Central memory CD8-positive, alpha-beta T cell (primary cell): ENCODE results near the gene AHCYL2.
"Not testable (repeated sequence)": the region's sequence is repeated elsewhere in the genome, so short reads cannot be mapped to it uniquely, and the experiment has no call there.

Experiments used
- ATAC-seq: fragments of 150-1000 bp; cut with Tn5 transposase; replicated peaks from 2 replicates; pipeline ENCODE4 v1.10.0; 2022; ENCODE audit warnings: mild to moderate bottlenecking, moderate FRiP score, moderate number of reproducible peaks; ENCODE audit not compliant: poor library complexity, severe bottlenecking; ENCODE audit errors: extremely low read depth
- DNase-seq, 2 donors: peaks; one replicate each; pipeline ENCODE4 v3.0.0; 2021; ENCODE audit warnings: low spot score in 2 of 2
- H3K27ac Mint-ChIP-seq: one replicate; pipeline ENCODE4 v1.8.0; 2022; ENCODE audit warnings: low read depth, mild to moderate bottlenecking, moderate library complexity, mixed read lengths
- H3K27me3 Mint-ChIP-seq: one replicate; pipeline ENCODE4 v1.8.0; 2022; ENCODE audit warnings: mixed read lengths
- H3K36me3 Mint-ChIP-seq: one replicate; pipeline ENCODE4 v1.8.0; 2022; ENCODE audit warnings: mild to moderate bottlenecking, moderate library complexity, mixed read lengths; ENCODE audit not compliant: insufficient read depth
- H3K4me1 Mint-ChIP-seq: one replicate; pipeline ENCODE4 v1.8.0; 2022; ENCODE audit warnings: mixed read lengths
- H3K4me3 Mint-ChIP-seq: one replicate; pipeline ENCODE4 v1.8.0; 2022; ENCODE audit warnings: mild to moderate bottlenecking, moderate library complexity, mixed read lengths
- H3K9me3 Mint-ChIP-seq: one replicate; pipeline ENCODE4 v1.8.0; 2022; ENCODE audit warnings: mixed read lengths

AHCYL2 gene

DNA sequence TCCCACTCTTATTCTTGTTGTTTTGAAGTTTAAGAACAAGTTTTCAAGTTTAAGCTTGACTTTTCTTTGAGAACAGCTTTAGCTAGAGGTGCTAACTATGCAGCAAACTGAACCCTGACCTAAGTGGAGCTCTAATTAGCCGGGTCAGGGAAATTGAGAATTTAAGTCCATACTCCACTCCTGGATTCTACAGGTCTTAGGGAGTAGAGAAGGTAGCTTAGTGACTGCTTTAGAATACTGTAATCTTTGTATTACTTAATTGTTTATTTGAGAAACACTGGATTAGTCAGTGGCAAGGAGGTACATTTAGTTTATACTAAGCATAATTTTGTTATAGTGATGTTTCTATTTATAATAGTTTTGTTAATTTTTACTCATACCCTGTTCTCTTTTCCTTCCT is 134.8 kb downstream of the AHCYL2 start:
- H3K4me3 Mint-ChIP-seq, result no peak overlapping the region
- no peaks in the 10 kb centered on the region for H3K27me3 Mint-ChIP-seq
- H3K9me3 Mint-ChIP-seq, result no peaks in the 10 kb centered on the region
- ATAC-seq (no peak), DNase-seq (no peak)
- no peak overlapping the region for H3K27ac Mint-ChIP-seq
- peaks cover 6% of the 10 kb centered on the region for H3K4me1 Mint-ChIP-seq
- H3K36me3 Mint-ChIP-seq, result peaks cover 2% of the 10 kb centered on the region

DNA sequence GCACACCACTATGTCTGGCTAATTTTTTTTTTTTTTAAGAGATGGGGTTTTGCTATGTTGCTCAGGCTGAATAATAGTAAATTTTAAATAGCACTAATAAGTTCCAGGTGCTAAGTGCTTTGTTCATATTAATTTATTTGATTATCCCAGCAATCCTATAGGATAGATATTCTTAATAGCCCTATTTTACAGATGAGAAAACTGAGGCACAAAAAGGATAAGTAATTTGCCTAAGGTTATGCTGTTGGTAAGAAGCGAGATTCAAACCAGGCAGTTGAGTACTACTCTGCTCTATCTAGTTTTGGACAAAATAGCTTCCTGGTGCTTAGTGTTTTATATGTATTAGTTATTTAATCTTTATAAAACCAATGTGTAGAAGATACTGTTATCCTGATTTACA is 136.9 kb downstream of the AHCYL2 start:
- no peak overlapping the region for H3K4me3 Mint-ChIP-seq
- H3K27ac Mint-ChIP-seq, result no peak overlapping the region
- H3K27me3 Mint-ChIP-seq, result no peaks in the 10 kb centered on the region
- ATAC-seq (no peak), DNase-seq (no peak)
- no peaks in the 10 kb centered on the region for H3K36me3 Mint-ChIP-seq
- peaks cover 6% of the 10 kb centered on the region for H3K4me1 Mint-ChIP-seq
- H3K9me3 Mint-ChIP-seq, result no peaks in the 10 kb centered on the region

- ATAC-seq (no peak), DNase-seq (no peak)
- H3K4me1 Mint-ChIP-seq, result peaks cover 6% of the 10 kb centered on the region
- H3K9me3 Mint-ChIP-seq, result no peaks in the 10 kb centered on the region
- H3K27ac Mint-ChIP-seq, result no peak overlapping the region
- H3K36me3 Mint-ChIP-seq, result no peaks in the 10 kb centered on the region
- H3K4me3 Mint-ChIP-seq, result no peak overlapping the region
- H3K27me3 Mint-ChIP-seq, result no peaks in the 10 kb centered on the region
Measured at GRCh38 chr7:129362496-129362895, 137.7 kb downstream of the AHCYL2 start.

GRCh38 chr7:129367349-129367699 is 142.5 kb downstream of the AHCYL2 start:
- Mint-ChIP-seq H3K36me3 (peaks cover 1% of the 10 kb centered on the region), H3K27ac (no peak overlapping the region)

DNA sequence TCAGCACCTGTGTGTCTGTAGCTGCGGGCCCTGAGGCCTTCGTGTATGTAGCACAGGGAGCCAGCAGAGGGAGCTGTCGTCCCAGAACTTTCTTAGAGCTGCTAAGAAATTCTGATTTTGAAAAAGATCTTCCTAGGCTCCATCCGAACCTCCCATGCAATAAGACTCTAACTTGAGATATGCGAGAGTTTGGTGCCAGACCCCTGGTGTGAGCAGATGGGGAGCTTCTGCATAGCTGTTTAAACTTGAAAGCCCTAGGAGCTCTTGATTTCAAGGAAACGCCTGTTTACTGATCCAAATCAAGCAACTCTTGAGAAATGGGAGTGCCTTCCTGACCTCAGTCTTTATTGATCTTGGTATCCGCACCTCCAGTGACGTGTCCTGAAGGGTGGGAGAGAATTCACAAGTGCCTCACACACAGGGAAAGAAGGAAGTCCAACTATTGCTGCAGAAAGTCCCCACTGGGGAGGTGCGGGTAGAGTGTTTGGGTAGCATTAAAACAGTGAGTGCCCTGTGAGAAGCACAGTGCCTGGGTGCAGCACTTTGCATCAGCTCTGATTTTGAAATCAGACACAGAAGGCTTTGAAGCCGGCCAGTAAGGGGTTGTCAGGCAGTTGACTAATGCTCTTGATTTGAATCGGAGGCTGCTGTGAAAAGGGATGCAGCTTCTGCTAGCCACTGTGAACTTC is 143.0 kb downstream of the AHCYL2 start:
- no peak overlapping the region for H3K27ac Mint-ChIP-seq
- peak; percentile 74 for ATAC-seq

More at GRCh38 chr7:129367349-129367699, 142.5 kb downstream of the AHCYL2 start:
- no peaks in the 10 kb centered on the region for H3K27me3 Mint-ChIP-seq
- H3K9me3 Mint-ChIP-seq, result no peaks in the 10 kb centered on the region
- ATAC-seq, result no peak
- H3K4me3 Mint-ChIP-seq, result peak overlapping the region; percentile 54
- peaks cover 16% of the 10 kb centered on the region for H3K4me1 Mint-ChIP-seq
- no peak for DNase-seq

GRCh38 chr7:129368389-129368986 is 143.7 kb downstream of the AHCYL2 start:
- DNase-seq (no peak), ATAC-seq (no peak)
- Mint-ChIP-seq H3K36me3 (peaks cover 1% of the 10 kb centered on the region), H3K27me3 (no peaks in the 10 kb centered on the region), H3K4me1 (peaks cover 22% of the 10 kb centered on the region), H3K27ac (peak overlapping the region; percentile 39), H3K4me3 (peak overlapping the region; percentile 54), H3K9me3 (no peaks in the 10 kb centered on the region)

More for the DNA sequence above, 143.0 kb downstream of the AHCYL2 start:
- Mint-ChIP-seq H3K9me3 (no peaks in the 10 kb centered on the region), H3K4me3 (peak overlapping the region; percentile 54), H3K4me1 (peaks cover 20% of the 10 kb centered on the region), H3K27me3 (no peaks in the 10 kb centered on the region), H3K36me3 (peaks cover 1% of the 10 kb centered on the region)
- peak; percentile 53 to 61 for DNase-seq

DNA sequence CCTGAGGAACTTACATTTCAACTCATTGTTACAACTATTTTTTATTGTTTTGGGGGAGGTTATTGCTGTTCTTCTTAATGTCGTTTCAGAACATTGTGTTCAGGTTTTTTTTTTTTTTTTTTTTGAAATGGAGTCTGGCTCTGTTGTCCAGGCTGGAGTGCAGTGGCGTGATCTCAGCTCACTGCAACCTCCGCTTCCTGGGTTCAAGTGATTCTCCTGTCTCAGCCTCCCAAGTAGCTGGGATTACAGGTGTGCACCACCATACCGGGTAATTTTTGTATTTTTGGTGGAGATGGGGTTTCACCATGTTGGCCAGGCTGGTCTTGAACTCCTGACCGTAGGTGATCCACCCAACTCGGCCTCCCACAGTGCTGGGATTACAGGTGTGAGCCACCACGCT is 144.6 kb downstream of the AHCYL2 start:
- H3K27ac Mint-ChIP-seq, H3K9me3 Mint-ChIP-seq, H3K27me3 Mint-ChIP-seq, H3K36me3 Mint-ChIP-seq, H3K4me3 Mint-ChIP-seq, DNase-seq, ATAC-seq: not testable (repeated sequence)
- H3K4me1 Mint-ChIP-seq, result peaks cover 22% of the 10 kb centered on the region

DNA sequence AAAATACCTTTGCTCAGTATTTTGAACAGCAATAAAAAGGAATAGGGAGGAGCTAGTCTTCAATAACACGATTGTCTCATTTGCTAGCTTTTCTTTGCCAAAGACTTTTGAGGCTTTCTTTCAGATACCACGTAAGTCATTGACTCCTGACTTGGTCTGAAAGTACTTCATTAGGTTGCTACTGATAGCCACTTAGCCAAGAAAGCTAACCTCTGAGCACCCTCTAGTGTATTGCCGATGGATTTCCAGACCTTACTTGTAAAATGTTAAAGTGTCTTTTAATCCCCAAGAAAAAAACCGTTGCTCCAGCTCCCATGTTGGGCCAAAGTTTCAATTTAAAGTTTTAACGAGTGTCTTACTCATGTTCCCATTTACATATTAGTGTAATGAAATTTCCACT is 146.0 kb downstream of the AHCYL2 start:
- H3K27me3 Mint-ChIP-seq, result no peaks in the 10 kb centered on the region
- ATAC-seq, result no peak
- H3K4me1 Mint-ChIP-seq, result peaks cover 22% of the 10 kb centered on the region
- DNase-seq, result no peak
- no peak overlapping the region for H3K4me3 Mint-ChIP-seq
- H3K36me3 Mint-ChIP-seq, result peaks cover 1% of the 10 kb centered on the region
- H3K9me3 Mint-ChIP-seq, result no peaks in the 10 kb centered on the region
- H3K27ac Mint-ChIP-seq, result no peak overlapping the region

DNA sequence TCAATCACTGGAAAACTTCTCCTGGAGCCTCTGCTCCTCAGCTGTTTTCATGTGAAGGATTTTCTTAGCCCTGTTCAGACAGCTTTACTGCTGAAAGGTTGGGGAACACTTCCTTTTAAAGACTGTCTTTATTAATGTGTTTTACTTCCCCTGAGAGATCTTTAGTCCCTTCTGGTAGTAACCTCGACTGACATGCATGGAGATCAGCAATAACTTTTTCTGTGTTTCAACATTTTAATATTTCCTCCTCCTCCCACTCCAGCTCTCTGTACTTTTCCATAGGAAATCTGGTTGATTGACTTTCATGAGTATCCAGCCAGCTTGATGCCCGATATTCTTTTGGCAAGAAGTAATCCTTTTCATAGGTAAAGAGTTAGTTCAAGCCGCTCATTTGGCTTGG is 146.7 kb downstream of the AHCYL2 start:
- ATAC-seq, result no peak
- Mint-ChIP-seq H3K4me1 (peaks cover 23% of the 10 kb centered on the region), H3K36me3 (peaks cover 1% of the 10 kb centered on the region), H3K27me3 (no peaks in the 10 kb centered on the region), H3K4me3 (no peak overlapping the region), H3K27ac (no peak overlapping the region), H3K9me3 (no peaks in the 10 kb centered on the region)
- DNase-seq, result no peak

GRCh38 chr7:129373651-129374428 is 149.0 kb downstream of the AHCYL2 start:
- Mint-ChIP-seq H3K4me1 (peaks cover 22% of the 10 kb centered on the region), H3K9me3 (no peaks in the 10 kb centered on the region), H3K36me3 (no peaks in the 10 kb centered on the region), H3K4me3 (no peak overlapping the region), H3K27me3 (no peaks in the 10 kb centered on the region), H3K27ac (no peak overlapping the region)
- no peak for ATAC-seq
- DNase-seq, result no peak

DNA sequence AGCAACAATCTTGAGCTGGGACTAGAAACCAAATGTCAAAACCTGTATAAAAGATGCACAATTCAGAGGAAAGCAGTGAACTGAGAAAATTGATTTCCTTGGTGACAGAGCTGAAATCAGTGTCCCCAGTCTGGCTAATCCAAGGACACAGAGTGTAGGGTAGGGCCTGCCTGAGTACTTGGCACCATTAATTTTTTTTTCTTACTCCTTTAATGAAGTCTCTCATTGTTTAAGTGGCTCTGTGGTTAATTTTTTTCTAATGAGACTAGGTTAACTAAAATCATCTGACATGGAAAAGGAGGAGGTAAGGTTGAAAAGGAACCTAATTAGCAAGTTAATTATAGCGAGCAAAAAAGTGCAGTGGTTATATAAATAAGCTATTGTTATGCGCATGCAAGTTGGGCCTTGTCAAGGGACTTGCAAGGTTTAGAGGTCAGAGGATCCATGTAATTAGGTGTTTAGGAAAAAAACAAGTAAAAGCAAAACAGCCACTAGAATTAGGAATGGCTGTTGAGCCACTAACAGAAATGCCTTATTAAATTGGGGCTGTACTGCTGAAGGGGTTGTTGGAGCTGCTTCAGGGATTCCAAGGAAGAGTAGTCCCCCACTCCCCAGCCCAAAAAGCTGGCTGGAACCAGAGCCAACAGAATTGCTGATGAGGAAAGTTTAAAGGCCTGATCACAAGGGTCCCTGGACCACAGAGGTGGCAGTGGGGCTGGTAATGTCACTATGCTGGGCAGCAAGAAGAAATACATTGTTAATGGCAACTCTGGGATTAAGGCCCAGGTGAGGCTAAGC is 150.5 kb downstream of the AHCYL2 start:
- ATAC-seq, result no peak
- Mint-ChIP-seq H3K27ac (no peak overlapping the region), H3K9me3 (no peaks in the 10 kb centered on the region), H3K27me3 (no peaks in the 10 kb centered on the region), H3K4me1 (peaks cover 17% of the 10 kb centered on the region), H3K36me3 (peaks cover 3% of the 10 kb centered on the region), H3K4me3 (no peak overlapping the region)
- no peak for DNase-seq

DNA sequence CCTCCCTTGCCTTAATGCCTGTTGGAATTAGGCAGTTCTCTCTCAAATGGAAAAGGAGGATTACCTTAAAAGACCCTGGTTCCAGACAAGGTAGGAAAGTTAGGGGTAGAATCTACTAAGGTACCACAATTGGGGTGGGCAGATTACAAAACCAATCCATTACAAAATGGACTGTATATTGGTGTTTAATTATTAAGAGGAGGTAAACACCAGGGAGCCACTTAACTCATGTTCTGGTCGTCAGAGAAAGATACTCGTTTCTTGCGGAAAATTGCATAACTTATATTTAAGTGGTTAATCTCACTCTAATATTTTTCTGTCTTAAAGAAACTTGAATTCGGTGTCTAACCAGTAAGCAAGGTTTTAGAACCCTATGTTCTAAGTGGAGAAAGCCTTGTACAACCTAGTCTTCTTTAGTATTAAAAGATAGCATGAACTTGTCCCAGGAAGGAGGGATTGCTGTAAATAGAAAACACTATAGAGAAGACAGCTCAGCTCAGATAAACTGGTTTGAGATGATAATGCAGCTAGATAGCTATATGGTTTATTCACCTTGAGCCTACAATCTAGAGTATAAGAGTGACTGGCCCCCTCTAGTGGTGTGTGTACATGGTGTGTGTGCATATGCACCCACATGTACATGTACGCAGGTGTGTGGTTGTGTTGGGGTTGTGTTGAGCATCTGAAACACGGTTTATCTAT is 151.4 kb downstream of the AHCYL2 start:
- ATAC-seq (peak; percentile 64), DNase-seq (no peak)
- H3K4me3 Mint-ChIP-seq, result no peak overlapping the region
- no peaks in the 10 kb centered on the region for H3K27me3 Mint-ChIP-seq
- H3K36me3 Mint-ChIP-seq, result peaks cover 3% of the 10 kb centered on the region
- peaks cover 17% of the 10 kb centered on the region for H3K4me1 Mint-ChIP-seq
- H3K27ac Mint-ChIP-seq, result no peak overlapping the region
- no peaks in the 10 kb centered on the region for H3K9me3 Mint-ChIP-seq
